ENCODE results near the gene HOOK2.

The HOOK2 gene

DNA sequence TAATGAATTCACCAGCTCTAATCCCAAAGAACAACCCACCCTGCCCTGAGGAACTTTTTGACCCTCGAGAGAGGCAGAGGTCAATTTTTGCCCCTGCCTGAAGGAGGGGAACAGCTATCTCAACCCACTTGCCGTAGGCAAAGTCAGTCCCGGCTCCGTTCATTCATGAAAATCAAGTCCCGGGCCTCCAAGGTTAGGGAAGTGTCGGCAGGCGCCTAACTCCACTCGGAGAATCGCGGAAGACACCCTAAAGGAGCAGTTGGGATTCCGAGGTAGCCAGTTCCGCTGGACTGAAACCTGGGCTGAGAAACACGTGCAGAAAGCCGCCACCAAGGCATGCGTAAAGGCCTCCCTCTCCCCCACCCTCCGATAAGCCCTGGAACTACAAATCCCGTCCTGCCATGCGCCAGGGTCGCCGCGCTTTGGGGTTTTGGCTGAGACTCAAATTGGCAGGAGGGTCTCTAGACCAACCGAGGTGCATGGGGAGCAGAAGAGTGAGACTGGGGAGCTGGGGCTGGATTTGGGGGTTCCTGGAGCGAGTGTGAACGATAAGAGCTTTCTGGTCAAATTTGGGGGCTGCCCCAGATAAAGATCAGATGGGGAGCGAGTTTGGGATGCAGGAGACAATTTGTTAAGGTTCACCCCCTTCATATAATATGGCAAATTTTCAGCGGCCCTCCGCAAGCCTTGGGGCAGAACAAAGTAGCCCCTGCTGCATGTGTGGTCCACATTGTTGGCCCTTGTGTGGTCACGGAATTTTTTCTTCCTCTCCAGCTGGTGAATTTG, 51.5 kb downstream of the HOOK2 start, which contains the start of gene TNPO2:
Gene TNPO2 (minus strand): TSS at position 292 of the 786 bp plus-strand sequence. CDS start 2,955 bp downstream, outside the sequence.
- ChIA-PET POLR2A (interaction anchor here (0.6 to 5.4 kb wide), 6 partner anchors 9 to 69 kb away, joined by 3 to 33 read pairs (median 6); partner anchors contain the start of genes DHPS, GET3, JUNB and TRIR), CTCF (interaction anchor here (0.7 to 4.8 kb wide), 9 partner anchors 9 to 73 kb away, joined by 3 to 31 read pairs (median 9); partner anchors contain the start of gene TRIR)
- TF ChIP-seq, protein P1, sequence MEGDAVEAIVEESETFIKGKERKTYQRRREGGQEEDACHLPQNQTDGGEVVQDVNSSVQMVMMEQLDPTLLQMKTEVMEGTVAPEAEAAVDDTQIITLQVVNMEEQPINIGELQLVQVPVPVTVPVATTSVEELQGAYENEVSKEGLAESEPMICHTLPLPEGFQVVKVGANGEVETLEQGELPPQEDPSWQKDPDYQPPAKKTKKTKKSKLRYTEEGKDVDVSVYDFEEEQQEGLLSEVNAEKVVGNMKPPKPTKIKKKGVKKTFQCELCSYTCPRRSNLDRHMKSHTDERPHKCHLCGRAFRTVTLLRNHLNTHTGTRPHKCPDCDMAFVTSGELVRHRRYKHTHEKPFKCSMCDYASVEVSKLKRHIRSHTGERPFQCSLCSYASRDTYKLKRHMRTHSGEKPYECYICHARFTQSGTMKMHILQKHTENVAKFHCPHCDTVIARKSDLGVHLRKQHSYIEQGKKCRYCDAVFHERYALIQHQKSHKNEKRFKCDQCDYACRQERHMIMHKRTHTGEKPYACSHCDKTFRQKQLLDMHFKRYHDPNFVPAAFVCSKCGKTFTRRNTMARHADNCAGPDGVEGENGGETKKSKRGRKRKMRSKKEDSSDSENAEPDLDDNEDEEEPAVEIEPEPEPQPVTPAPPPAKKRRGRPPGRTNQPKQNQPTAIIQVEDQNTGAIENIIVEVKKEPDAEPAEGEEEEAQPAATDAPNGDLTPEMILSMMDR (IDR thresholded peaks at IDR 0.05; ENCODE audit: insufficient read depth, low read length, missing control alignments) = no peak
- peak within 1 kb of the TSS; percentile 80 for H3K4me3 ChIP-seq (ENCODE audit: low read depth, low read length)
- no peak for DNase-seq (ENCODE audit: low read depth, low spot score)

DNA sequence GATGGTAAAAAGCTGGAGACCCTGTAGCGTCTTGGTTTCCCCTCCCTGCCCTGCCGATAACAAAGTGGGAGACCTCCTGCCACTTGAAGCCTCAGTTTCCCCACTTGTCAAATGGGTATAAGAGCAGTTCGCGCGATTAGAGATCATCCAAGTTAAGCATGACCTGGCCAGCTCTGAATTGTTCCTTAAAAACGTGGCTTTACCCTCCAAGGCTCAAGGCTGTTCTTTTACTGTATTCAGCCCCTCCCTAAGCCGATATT, 52.0 kb downstream of the HOOK2 start:
- ChIA-PET POLR2A (interaction anchor here (0.7 to 5.4 kb wide), 6 partner anchors 8 to 69 kb away, joined by 3 to 33 read pairs (median 7); partner anchors contain the start of genes DHPS, GET3, JUNB and TRIR), CTCF (interaction anchor here (0.7 to 4.8 kb wide), 9 partner anchors 10 to 125 kb away, joined by 3 to 31 read pairs (median 9); partner anchors contain the start of gene TRIR)
- DNase-seq (ENCODE audit: low read depth, low spot score) = no peak
- TF ChIP-seq, protein P1 (IDR thresholded peaks at IDR 0.05; ENCODE audit: insufficient read depth, low read length, missing control alignments) = no peak
- H3K4me3 ChIP-seq (ENCODE audit: low read depth, low read length) = peak overlapping the region; percentile 80

DNA sequence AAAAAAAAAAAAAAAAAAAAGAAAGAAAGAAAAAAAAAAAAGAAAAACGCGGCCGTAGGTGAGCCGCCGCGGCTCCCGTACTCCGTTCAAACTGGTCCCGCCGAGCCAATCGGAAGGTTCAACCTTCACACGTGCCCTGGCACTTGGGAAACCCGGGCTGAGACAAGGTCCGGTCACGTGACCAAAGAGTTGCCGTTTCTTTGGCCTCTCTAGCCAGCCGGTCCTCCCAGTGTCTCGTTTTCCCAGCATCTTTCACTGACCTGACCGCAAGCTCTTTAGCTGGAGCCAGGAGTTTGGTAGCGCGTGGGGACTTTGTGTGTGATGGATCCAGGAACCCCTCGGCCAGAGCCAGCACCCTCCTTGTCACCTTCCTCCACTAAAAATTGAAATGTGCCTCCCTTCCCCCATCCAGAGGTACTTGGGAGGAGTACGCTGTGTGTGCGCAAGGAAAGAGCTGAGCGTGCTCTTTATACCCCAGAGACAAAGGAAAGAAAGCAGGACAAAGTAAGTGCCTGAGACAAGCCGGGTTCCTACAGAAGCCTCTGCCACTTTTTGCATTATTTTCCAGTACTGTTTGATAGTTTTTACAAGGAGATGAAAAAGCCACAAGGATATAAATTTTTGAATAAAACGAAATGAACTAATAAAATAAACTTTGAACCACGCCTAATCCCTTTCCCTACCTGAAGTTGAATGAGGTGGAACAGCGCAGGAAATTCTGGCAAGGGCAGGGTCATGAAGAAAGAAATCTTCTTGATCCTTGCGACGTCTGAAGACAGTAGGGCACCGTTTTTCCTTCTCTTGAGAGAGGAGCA, 52.6 kb downstream of the HOOK2 start:
- TF ChIP-seq, protein P1 (IDR thresholded peaks at IDR 0.05; ENCODE audit: insufficient read depth, low read length, missing control alignments) = no peak
- H3K4me3 ChIP-seq (ENCODE audit: low read depth, low read length) = peak overlapping the region; percentile 80
- peak; percentile 95 for DNase-seq (ENCODE audit: low read depth, low spot score)
- CTCF ChIA-PET = interaction anchor here (0.7 to 4.8 kb wide), 11 partner anchors 9 to 125 kb away, joined by 3 to 31 read pairs (median 5); partner anchors contain the start of gene TRIR
- POLR2A ChIA-PET = interaction anchor here (0.7 to 5.4 kb wide), 9 partner anchors 9 to 70 kb away, joined by 3 to 33 read pairs (median 7); partner anchors contain the start of genes DHPS, GET3, JUNB and TRIR

- ChIA-PET CTCF (interaction anchor here (0.7 to 4.8 kb wide), 12 partner anchors 9 to 126 kb away, joined by 3 to 31 read pairs (median 5); partner anchors contain the start of gene TRIR), POLR2A (interaction anchor here (0.7 to 5.4 kb wide), 8 partner anchors 9 to 71 kb away, joined by 3 to 33 read pairs (median 6); partner anchors contain the start of genes DHPS, GET3, JUNB and TRIR)
- peak overlapping the region; percentile 80 for H3K4me3 ChIP-seq (ENCODE audit: low read depth, low read length)
- peak; percentile 26 for DNase-seq (ENCODE audit: low read depth, low spot score)
- TF ChIP-seq, protein P1 (IDR thresholded peaks at IDR 0.05; ENCODE audit: insufficient read depth, low read length, missing control alignments) = no peak
Observed at GRCh38 chr19:12721656-12722565, 53.4 kb downstream of the HOOK2 start.

- peak overlapping the region; percentile 80 for H3K4me3 ChIP-seq (ENCODE audit: low read depth, low read length)
- TF ChIP-seq, protein P1 (IDR thresholded peaks at IDR 0.05; ENCODE audit: insufficient read depth, low read length, missing control alignments) = no peak
- CTCF ChIA-PET = interaction anchor here (0.7 to 4.8 kb wide), 11 partner anchors 8 to 127 kb away, joined by 3 to 31 read pairs (median 5); partner anchors contain the start of gene TRIR
- POLR2A ChIA-PET = interaction anchor here (0.6 to 5.4 kb wide), 6 partner anchors 13 to 71 kb away, joined by 4 to 33 read pairs (median 6); partner anchors contain the start of genes DHPS, GET3, JUNB and TRIR
- DNase-seq (ENCODE audit: low read depth, low spot score) = no peak
Observed at GRCh38 chr19:12720851-12721655, 54.3 kb downstream of the HOOK2 start.
